Epithelial cell of esophagus (primary cell): ENCODE measurements around the gene ADGRL2.

Source experiments
- DNase-seq: peaks from one replicate; pipeline ENCODE4 v3.0.0; 2010; ENCODE audit warnings: low read depth
- H3K4me3 ChIP-seq: 2 replicates; pipeline ENCODE4 v1.5.1; 2011; ENCODE audit warnings: mild to moderate bottlenecking, low read length, control low read depth
- CTCF ChIP-seq: IDR thresholded peaks from 2 replicates; pipeline ENCODE4 v1.5.1; 2011; ENCODE audit warnings: low read depth, mild to moderate bottlenecking, low read length, control low read depth, inconsistent platforms; ENCODE audit not compliant: insufficient read depth; ENCODE audit errors: missing control alignments

ADGRL2 gene

GRCh38 chr1:81841795-81842194, 41.1 kb downstream of the ADGRL2 start:
- no peak for DNase-seq
- no peak for TF ChIP-seq CTCF
- H3K4me3 ChIP-seq = no peak overlapping the region

- no peak for TF ChIP-seq CTCF
- no peak overlapping the region for H3K4me3 ChIP-seq
- DNase-seq = no peak
Observed at GRCh38 chr1:81844477-81844876, 43.7 kb downstream of the ADGRL2 start.

- DNase-seq = no peak
- no peak for TF ChIP-seq CTCF
Observed at GRCh38 chr1:81846630-81847029, 45.9 kb downstream of the ADGRL2 start.

GRCh38 chr1:81847063-81847462, 46.3 kb downstream of the ADGRL2 start:
- no peak overlapping the region for H3K4me3 ChIP-seq
- no peak for DNase-seq
- no peak for TF ChIP-seq CTCF

More at GRCh38 chr1:81846630-81847029, 45.9 kb downstream of the ADGRL2 start:
- H3K4me3 ChIP-seq = no peak overlapping the region

GRCh38 chr1:81848880-81849682, 48.3 kb downstream of the ADGRL2 start:
- H3K4me3 ChIP-seq = no peak overlapping the region
- TF ChIP-seq CTCF = no peak
- DNase-seq = no peak

- no peak overlapping the region for H3K4me3 ChIP-seq
- no peak for DNase-seq
- TF ChIP-seq CTCF = no peak
Observed at GRCh38 chr1:81850031-81850430, 49.3 kb downstream of the ADGRL2 start.

- TF ChIP-seq CTCF = no peak
Observed at GRCh38 chr1:81850495-81850894, 49.8 kb downstream of the ADGRL2 start.

More at GRCh38 chr1:81850495-81850894, 49.8 kb downstream of the ADGRL2 start:
- H3K4me3 ChIP-seq = no peak overlapping the region
- no peak for DNase-seq
